Measurements from ENCODE around the gene KIAA1549.

Gene KIAA1549

GRCh38 chr7:138963675-138964074, 17.5 kb downstream of the KIAA1549 start:
- no peaks in the 10 kb centered on the region for H3K27me3 ChIP-seq
- H3K4me3 ChIP-seq = no peak overlapping the region
- intact Hi-C loops (cut with DNase I; ENCODE audit: low total_unique reads) = no loop called here
- H3K4me1 ChIP-seq = peaks cover 0 to 2% (median 0%) of the 10 kb centered on the region in 4 donors
- no peak overlapping the region for H3K27ac ChIP-seq
- no peaks in the 10 kb centered on the region for H3K36me3 ChIP-seq
- DNase-seq = no peak
- H3K9me3 ChIP-seq = no peaks in the 10 kb centered on the region
- TF ChIP-seq CTCF (IDR thresholded peaks at IDR 0.05) = no peak

GRCh38 chr7:138962561-138963270, 18.5 kb downstream of the KIAA1549 start:
- no peaks in the 10 kb centered on the region for H3K9me3 ChIP-seq
- DNase-seq = no peak
- H3K36me3 ChIP-seq = no peaks in the 10 kb centered on the region
- no peak overlapping the region for H3K27ac ChIP-seq
- no peak for TF ChIP-seq CTCF (IDR thresholded peaks at IDR 0.05)
- H3K4me1 ChIP-seq = peaks cover 0 to 2% (median 0%) of the 10 kb centered on the region in 4 donors
- H3K4me3 ChIP-seq = no peak overlapping the region
- intact Hi-C loops (cut with DNase I; ENCODE audit: low total_unique reads) = no loop called here
- H3K27me3 ChIP-seq = no peaks in the 10 kb centered on the region

GRCh38 chr7:138961159-138961558, 20.0 kb downstream of the KIAA1549 start:
- no peak for DNase-seq
- H3K4me1 ChIP-seq = peaks cover 0 to 2% (median 0%) of the 10 kb centered on the region in 4 donors
- intact Hi-C loops (cut with DNase I; ENCODE audit: low total_unique reads) = no loop called here
- no peaks in the 10 kb centered on the region for H3K9me3 ChIP-seq
- no peaks in the 10 kb centered on the region for H3K27me3 ChIP-seq
- no peak for TF ChIP-seq CTCF (IDR thresholded peaks at IDR 0.05)
- H3K4me3 ChIP-seq = no peak overlapping the region
- no peaks in the 10 kb centered on the region for H3K36me3 ChIP-seq
- H3K27ac ChIP-seq = no peak overlapping the region

- Histone ChIP-seq H3K9me3 (no peaks in the 10 kb centered on the region), H3K27ac (no peak overlapping the region), H3K36me3 (no peaks in the 10 kb centered on the region), H3K4me1 (peaks cover 0 to 2% (median 0%) of the 10 kb centered on the region in 4 donors), H3K4me3 (no peak overlapping the region), H3K27me3 (no peaks in the 10 kb centered on the region)
- no peak for DNase-seq
- intact Hi-C loops (cut with DNase I; ENCODE audit: low total_unique reads) = no loop called here
- no peak for TF ChIP-seq CTCF (IDR thresholded peaks at IDR 0.05)
Observed at GRCh38 chr7:138958391-138958956, 22.7 kb downstream of the KIAA1549 start.

GRCh38 chr7:138957753-138958390, 23.3 kb downstream of the KIAA1549 start:
- intact Hi-C loops (cut with DNase I; ENCODE audit: low total_unique reads) = no loop called here
- DNase-seq = no peak
- H3K4me1 ChIP-seq = peaks cover 0 to 2% (median 0%) of the 10 kb centered on the region in 4 donors
- no peaks in the 10 kb centered on the region for H3K9me3 ChIP-seq
- H3K36me3 ChIP-seq = no peaks in the 10 kb centered on the region
- no peaks in the 10 kb centered on the region for H3K27me3 ChIP-seq
- no peak for TF ChIP-seq CTCF (IDR thresholded peaks at IDR 0.05)
- H3K4me3 ChIP-seq = no peak overlapping the region
- H3K27ac ChIP-seq = no peak overlapping the region
